ENCODE data around the gene C14orf39.

Gene C14orf39

DNA sequence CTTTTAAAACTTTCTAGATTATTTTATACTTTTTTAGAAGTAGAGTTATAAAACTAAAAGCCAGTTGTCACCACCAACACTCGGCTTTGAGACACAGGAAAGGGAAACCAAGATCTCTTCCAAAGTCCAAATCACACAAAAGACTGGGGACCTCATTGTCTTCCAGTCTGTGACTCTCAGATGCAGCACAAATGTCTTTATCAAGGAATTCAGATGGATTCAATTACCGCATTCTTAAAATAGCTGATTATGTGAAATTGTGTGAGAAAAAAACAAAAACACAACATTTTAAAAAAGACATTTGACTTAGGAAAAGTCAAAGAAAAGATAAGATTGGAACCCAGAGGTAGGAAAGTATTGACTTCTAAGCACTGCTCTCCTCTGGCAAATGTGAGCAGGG lies 19.6 kb upstream of the C14orf39 start:
- peaks cover 14% of the 10 kb centered on the region for H3K4me1 Mint-ChIP-seq
- H3K27me3 Mint-ChIP-seq (ENCODE audit: low read depth): peaks cover 100% of the 10 kb centered on the region
- H3K4me3 Mint-ChIP-seq: no peak overlapping the region
- TF ChIP-seq, protein P1, sequence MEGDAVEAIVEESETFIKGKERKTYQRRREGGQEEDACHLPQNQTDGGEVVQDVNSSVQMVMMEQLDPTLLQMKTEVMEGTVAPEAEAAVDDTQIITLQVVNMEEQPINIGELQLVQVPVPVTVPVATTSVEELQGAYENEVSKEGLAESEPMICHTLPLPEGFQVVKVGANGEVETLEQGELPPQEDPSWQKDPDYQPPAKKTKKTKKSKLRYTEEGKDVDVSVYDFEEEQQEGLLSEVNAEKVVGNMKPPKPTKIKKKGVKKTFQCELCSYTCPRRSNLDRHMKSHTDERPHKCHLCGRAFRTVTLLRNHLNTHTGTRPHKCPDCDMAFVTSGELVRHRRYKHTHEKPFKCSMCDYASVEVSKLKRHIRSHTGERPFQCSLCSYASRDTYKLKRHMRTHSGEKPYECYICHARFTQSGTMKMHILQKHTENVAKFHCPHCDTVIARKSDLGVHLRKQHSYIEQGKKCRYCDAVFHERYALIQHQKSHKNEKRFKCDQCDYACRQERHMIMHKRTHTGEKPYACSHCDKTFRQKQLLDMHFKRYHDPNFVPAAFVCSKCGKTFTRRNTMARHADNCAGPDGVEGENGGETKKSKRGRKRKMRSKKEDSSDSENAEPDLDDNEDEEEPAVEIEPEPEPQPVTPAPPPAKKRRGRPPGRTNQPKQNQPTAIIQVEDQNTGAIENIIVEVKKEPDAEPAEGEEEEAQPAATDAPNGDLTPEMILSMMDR (IDR thresholded peaks at IDR 0.05; ENCODE audit: unreplicated experiment in 3 of 3): no peak
- H3K27ac Mint-ChIP-seq: no peak overlapping the region
- no peaks in the 10 kb centered on the region for H3K9me3 Mint-ChIP-seq
- H3K36me3 Mint-ChIP-seq (ENCODE audit: low read depth): no peaks in the 10 kb centered on the region

- H3K27me3 Mint-ChIP-seq (ENCODE audit: low read depth): peaks cover 87% of the 10 kb centered on the region
- H3K27ac Mint-ChIP-seq: no peak overlapping the region
- no peak overlapping the region for H3K4me3 Mint-ChIP-seq
- peaks cover 5% of the 10 kb centered on the region for H3K4me1 Mint-ChIP-seq
- H3K36me3 Mint-ChIP-seq (ENCODE audit: low read depth): no peaks in the 10 kb centered on the region
- TF ChIP-seq, protein P1 (IDR thresholded peaks at IDR 0.05; ENCODE audit: unreplicated experiment in 3 of 3): no peak
- H3K9me3 Mint-ChIP-seq: no peaks in the 10 kb centered on the region
Measured at GRCh38 chr14:60502541-60502940, 16.7 kb upstream of the C14orf39 start.

GRCh38 chr14:60495946-60496345 lies 10.1 kb upstream of the C14orf39 start:
- Mint-ChIP-seq H3K4me3 (no peak overlapping the region), H3K9me3 (no peaks in the 10 kb centered on the region), H3K4me1 (no peaks in the 10 kb centered on the region), H3K27me3 (ENCODE audit: low read depth) (peaks cover 38% of the 10 kb centered on the region), H3K27ac (no peak overlapping the region), H3K36me3 (ENCODE audit: low read depth) (no peaks in the 10 kb centered on the region)
- TF ChIP-seq, protein P1 (IDR thresholded peaks at IDR 0.05; ENCODE audit: unreplicated experiment in 3 of 3): no peak

DNA sequence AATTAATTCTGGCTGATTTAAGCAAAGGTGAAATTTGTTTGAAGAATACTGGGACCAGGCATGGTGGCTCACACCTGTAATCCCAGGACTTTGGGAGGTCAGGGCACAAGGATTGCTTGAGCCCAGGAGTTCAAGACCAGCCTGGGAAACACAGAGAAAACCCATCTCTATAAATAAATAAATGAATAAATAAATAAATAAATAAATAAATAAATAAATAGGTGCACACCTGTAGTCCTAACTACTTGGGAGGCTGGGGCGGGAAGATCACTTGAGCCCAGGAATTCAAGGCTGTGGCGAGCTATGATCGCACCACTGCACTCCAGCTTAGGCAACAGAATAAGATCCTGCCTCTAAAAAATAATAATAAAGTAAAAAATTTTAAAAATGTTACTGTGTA lies 4.4 kb upstream of the C14orf39 start:
- no peaks in the 10 kb centered on the region for H3K4me1 Mint-ChIP-seq
- TF ChIP-seq, protein P1 (IDR thresholded peaks at IDR 0.05; ENCODE audit: unreplicated experiment in 3 of 3): no peak
- no peak overlapping the region for H3K4me3 Mint-ChIP-seq
- H3K36me3 Mint-ChIP-seq (ENCODE audit: low read depth): no peaks in the 10 kb centered on the region
- H3K27ac Mint-ChIP-seq: no peak overlapping the region
- H3K27me3 Mint-ChIP-seq (ENCODE audit: low read depth): peaks cover 12% of the 10 kb centered on the region
- H3K9me3 Mint-ChIP-seq: no peaks in the 10 kb centered on the region

GRCh38 chr14:60488175-60488574 lies 2.3 kb upstream of the C14orf39 start:
- Mint-ChIP-seq H3K27ac (no peak overlapping the region), H3K9me3 (no peaks in the 10 kb centered on the region), H3K36me3 (ENCODE audit: low read depth) (no peaks in the 10 kb centered on the region), H3K27me3 (ENCODE audit: low read depth) (peaks cover 12% of the 10 kb centered on the region), H3K4me1 (no peaks in the 10 kb centered on the region), H3K4me3 (no peak overlapping the region)
- TF ChIP-seq, protein P1 (IDR thresholded peaks at IDR 0.05; ENCODE audit: unreplicated experiment in 3 of 3): peak; percentile 24 to 40 (median 27)

- Mint-ChIP-seq H3K27ac (no peak overlapping the region), H3K4me3 (no peak overlapping the region), H3K36me3 (ENCODE audit: low read depth) (no peaks in the 10 kb centered on the region), H3K4me1 (no peaks in the 10 kb centered on the region), H3K9me3 (no peaks in the 10 kb centered on the region), H3K27me3 (ENCODE audit: low read depth) (peaks cover 12% of the 10 kb centered on the region)
- TF ChIP-seq, protein P1 (IDR thresholded peaks at IDR 0.05; ENCODE audit: unreplicated experiment in 3 of 3): no peak
Measured at GRCh38 chr14:60487211-60487610, 1.3 kb upstream of the C14orf39 start.

Data from nephron (organoid).